ENCODE measurements around the gene EHF.
"Not testable (repeated sequence)": the region's sequence is repeated elsewhere in the genome, so short reads cannot be mapped to it uniquely, and the experiment has no call there.

The EHF gene

GRCh38 chr11:34668583-34669053, 47.7 kb downstream of the EHF start:
- no peak for DNase-seq (ENCODE audit: low spot score)

GRCh38 chr11:34669458-34669857, 48.6 kb downstream of the EHF start:
- no peak for DNase-seq (ENCODE audit: low spot score)

GRCh38 chr11:34671117-34671516, 50.2 kb downstream of the EHF start:
- no peak for DNase-seq (ENCODE audit: low spot score)

- no peak for DNase-seq (ENCODE audit: low spot score)
Measured at GRCh38 chr11:34671946-34672345, 51.1 kb downstream of the EHF start.

GRCh38 chr11:34674038-34674437, 53.1 kb downstream of the EHF start:
- no peak for DNase-seq (ENCODE audit: low spot score)

GRCh38 chr11:34676227-34676626, 55.3 kb downstream of the EHF start:
- no peak for DNase-seq (ENCODE audit: low spot score)

- DNase-seq (ENCODE audit: low spot score) = no peak
Measured at GRCh38 chr11:34679681-34680080, 58.8 kb downstream of the EHF start.

GRCh38 chr11:34680206-34680605, 59.3 kb downstream of the EHF start:
- DNase-seq (ENCODE audit: low spot score) = no peak

- no peak for DNase-seq (ENCODE audit: low spot score)
Measured at GRCh38 chr11:34680918-34681586, 60.2 kb downstream of the EHF start.

- DNase-seq (ENCODE audit: low spot score) = no peak
Measured at GRCh38 chr11:34682825-34683224, 61.9 kb downstream of the EHF start.

- DNase-seq (ENCODE audit: low spot score) = no peak
Measured at GRCh38 chr11:34683396-34683795, 62.5 kb downstream of the EHF start.

GRCh38 chr11:34685864-34686263, 65.0 kb downstream of the EHF start:
- DNase-seq (ENCODE audit: low spot score) = no peak

GRCh38 chr11:34692299-34692698, 71.4 kb downstream of the EHF start:
- DNase-seq (ENCODE audit: low spot score) = not testable (repeated sequence)

- DNase-seq (ENCODE audit: low spot score) = no peak
Measured at GRCh38 chr11:34696862-34697261, 76.0 kb downstream of the EHF start.

GRCh38 chr11:34706709-34707461, 86.0 kb downstream of the EHF start:
- DNase-seq (ENCODE audit: low spot score) = no peak

GRCh38 chr11:34707462-34707840, 86.6 kb downstream of the EHF start:
- DNase-seq (ENCODE audit: low spot score) = no peak

All from globus pallidus (tissue), 1 donor.